OCI-LY7 (cell line): ENCODE results near the gene CEP76. TPM values are rescaled to one million over a fixed set of nuclear protein-coding genes. Genes with fewer than 3 reads are reported as not detected.

Experiments
- BruUV-seq: library from RNA; stranded (reverse); fragments of 400-500 nt; replicated peaks from 2 replicates; lab custom pipeline; 2021; lab: Mats Ljungman, UMichigan
- CTCF ChIA-PET: fragments of 300-600 bp; sonication (Branson Sonifier 250); formaldehyde crosslinking; loops from one replicate; lab custom pipeline; 2022; ENCODE audit warnings: antibody characterized with exemption; ENCODE audit not compliant: unreplicated experiment; lab: Charles Lee
- POLR2A ChIA-PET: fragments of 300-600 bp; sonication (Branson Sonifier 250); formaldehyde crosslinking; loops from one replicate; lab custom pipeline; 2022; ENCODE audit warnings: antibody characterized with exemption; lab: Charles Lee
- DNase-seq: peaks from one replicate; pipeline ENCODE4 v3.0.0-alpha.2; 2015; ENCODE audit warnings: low spot score
- H2AFZ ChIP-seq: fragments of 200-600 bp; sonication (generic), shearing (Covaris generic); 2 replicates; pipeline ENCODE4 v1.6.1; 2014; ENCODE audit warnings: mild to moderate bottlenecking, antibody characterized with exemption, low read length, moderate library complexity
- H3K27ac ChIP-seq: fragments of 200-600 bp; sonication (generic); 2 replicates; pipeline ENCODE4 v1.5.1; 2014; ENCODE audit warnings: mixed run types, low read depth, mild to moderate bottlenecking, moderate library complexity, low read length, inconsistent platforms; ENCODE audit not compliant: poor library complexity, severe bottlenecking
- H3K36me3 ChIP-seq: fragments of 200-600 bp; sonication (generic); 2 replicates; pipeline ENCODE4 v1.6.1; 2014; ENCODE audit warnings: mild to moderate bottlenecking, antibody characterized with exemption, low read length, moderate library complexity, mixed read lengths; ENCODE audit not compliant: insufficient read depth
- H3K4me1 ChIP-seq: fragments of 200-600 bp; sonication (generic); 2 replicates; pipeline ENCODE4 v1.5.1; 2014; ENCODE audit warnings: mild to moderate bottlenecking, low read length; ENCODE audit not compliant: insufficient read depth, poor library complexity, severe bottlenecking
- H3K4me2 ChIP-seq: fragments of 200-600 bp; sonication (generic); 2 replicates; pipeline ENCODE4 v1.6.1; 2014; ENCODE audit warnings: mild to moderate bottlenecking, low read length
- H3K4me3 ChIP-seq: fragments of 200-600 bp; sonication (generic); 2 replicates; pipeline ENCODE4 v1.5.1; 2014; ENCODE audit warnings: mild to moderate bottlenecking, low read depth, low read length; ENCODE audit not compliant: poor library complexity, severe bottlenecking
- H3K79me2 ChIP-seq: fragments of 200-600 bp; sonication (generic); 2 replicates; pipeline ENCODE4 v1.6.1; 2016; ENCODE audit warnings: low read depth, mild to moderate bottlenecking, low read length, moderate library complexity, mixed read lengths; ENCODE audit not compliant: insufficient read depth
- H3K9me2 ChIP-seq: fragments of 200-600 bp; sonication (generic); 2 replicates; pipeline ENCODE4 v1.6.1; 2016; ENCODE audit warnings: mild to moderate bottlenecking, low read length, mixed read lengths; ENCODE audit not compliant: insufficient read depth
- H3K9me3 ChIP-seq: fragments of 200-600 bp; sonication (generic); 2 replicates; pipeline ENCODE4 v1.6.1; 2014; ENCODE audit warnings: mild to moderate bottlenecking, mixed run types, low read length, mixed read lengths
- H4K20me1 ChIP-seq: fragments of 200-600 bp; sonication (generic); 2 replicates; pipeline ENCODE4 v1.6.1; 2014; ENCODE audit warnings: mild to moderate bottlenecking, antibody characterized with exemption, low read length, moderate library complexity, mixed read lengths; ENCODE audit not compliant: insufficient read depth
- EZH2phosphoT487 ChIP-seq: fragments of 200-600 bp; sonication (generic); IDR thresholded peaks from 2 replicates; pipeline ENCODE4 v1.6.1; 2018; ENCODE audit warnings: low read depth, borderline replicate concordance, mild to moderate bottlenecking, mixed run types, antibody characterized with exemption, low read length, moderate library complexity, mixed read lengths
- intact Hi-C: fragments of 100-400 bp; cut with micrococcal nuclease; formaldehyde crosslinking; loops from one replicate; pipeline ENCODE4 v1.10.0; 2022; ENCODE audit not compliant: unreplicated experiment
- total RNA-seq, 2 experiments: library from RNA; depleted of rRNA in 1 of 2; stranded (reverse); fragments of >200 nt in 1 of 2; shearing (Covaris generic) in 1 of 2; gene quantifications; 2 replicates each; pipeline ENCODE4 v1.2.3, GENCODE V29; 2014 to 2022
- TF ChIP-seq, protein P1 (sequence below): fragments of 200-600 bp; sonication (generic); conservative IDR thresholded peaks from 2 replicates; pipeline ENCODE4 v1.5.1; 2014; ENCODE audit warnings: mild to moderate bottlenecking, antibody characterized with exemption, low read length, moderate library complexity, mixed read lengths

The CEP76 gene
- total RNA-seq, 2 experiments from 2014 or later = 14.1 to 22.1 TPM

DNA sequence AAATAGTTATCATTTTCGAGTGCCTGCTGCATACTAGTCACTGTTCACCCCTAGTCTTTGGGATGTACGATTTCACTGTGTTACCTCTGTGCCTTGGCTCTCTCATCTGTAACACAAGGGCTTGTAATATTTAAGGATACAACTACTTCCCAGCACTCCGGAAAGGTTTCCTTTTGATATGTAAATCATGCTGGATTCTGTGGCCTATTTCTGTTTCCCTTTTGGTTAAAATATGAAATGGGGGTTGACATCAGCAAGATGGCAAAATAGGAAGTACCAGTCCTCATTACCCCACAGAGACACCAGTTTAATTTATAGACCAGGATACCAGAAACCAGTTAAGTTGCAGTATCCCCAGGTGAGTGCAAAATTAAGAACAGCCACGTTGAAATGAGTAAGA, 23.8 kb upstream of the CEP76 start:
- Histone ChIP-seq H3K4me2 (no peak overlapping the region), H4K20me1 (no peaks in the 10 kb centered on the region), H3K9me3 (no peaks in the 10 kb centered on the region), H3K9me2 (no peaks in the 10 kb centered on the region), H3K4me1 (peaks cover 8% of the 10 kb centered on the region), H2AFZ (no peak overlapping the region), H3K79me2 (no peaks in the 10 kb centered on the region), H3K27ac (no peak overlapping the region), H3K4me3 (no peak overlapping the region), H3K36me3 (peaks cover 62% of the 10 kb centered on the region)
- POLR2A ChIA-PET = no interaction called here
- intact Hi-C loops = loop anchor here (10.0 kb wide), 2 partner anchors 332 to 378 kb away; no protein-coding TSS in a partner anchor
- TF ChIP-seq, protein P1, sequence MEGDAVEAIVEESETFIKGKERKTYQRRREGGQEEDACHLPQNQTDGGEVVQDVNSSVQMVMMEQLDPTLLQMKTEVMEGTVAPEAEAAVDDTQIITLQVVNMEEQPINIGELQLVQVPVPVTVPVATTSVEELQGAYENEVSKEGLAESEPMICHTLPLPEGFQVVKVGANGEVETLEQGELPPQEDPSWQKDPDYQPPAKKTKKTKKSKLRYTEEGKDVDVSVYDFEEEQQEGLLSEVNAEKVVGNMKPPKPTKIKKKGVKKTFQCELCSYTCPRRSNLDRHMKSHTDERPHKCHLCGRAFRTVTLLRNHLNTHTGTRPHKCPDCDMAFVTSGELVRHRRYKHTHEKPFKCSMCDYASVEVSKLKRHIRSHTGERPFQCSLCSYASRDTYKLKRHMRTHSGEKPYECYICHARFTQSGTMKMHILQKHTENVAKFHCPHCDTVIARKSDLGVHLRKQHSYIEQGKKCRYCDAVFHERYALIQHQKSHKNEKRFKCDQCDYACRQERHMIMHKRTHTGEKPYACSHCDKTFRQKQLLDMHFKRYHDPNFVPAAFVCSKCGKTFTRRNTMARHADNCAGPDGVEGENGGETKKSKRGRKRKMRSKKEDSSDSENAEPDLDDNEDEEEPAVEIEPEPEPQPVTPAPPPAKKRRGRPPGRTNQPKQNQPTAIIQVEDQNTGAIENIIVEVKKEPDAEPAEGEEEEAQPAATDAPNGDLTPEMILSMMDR = no peak
- TF ChIP-seq EZH2phosphoT487 = no peak
- no TSS peak for BruUV-seq
- DNase-seq = no peak
- CTCF ChIA-PET = no interaction called here

DNA sequence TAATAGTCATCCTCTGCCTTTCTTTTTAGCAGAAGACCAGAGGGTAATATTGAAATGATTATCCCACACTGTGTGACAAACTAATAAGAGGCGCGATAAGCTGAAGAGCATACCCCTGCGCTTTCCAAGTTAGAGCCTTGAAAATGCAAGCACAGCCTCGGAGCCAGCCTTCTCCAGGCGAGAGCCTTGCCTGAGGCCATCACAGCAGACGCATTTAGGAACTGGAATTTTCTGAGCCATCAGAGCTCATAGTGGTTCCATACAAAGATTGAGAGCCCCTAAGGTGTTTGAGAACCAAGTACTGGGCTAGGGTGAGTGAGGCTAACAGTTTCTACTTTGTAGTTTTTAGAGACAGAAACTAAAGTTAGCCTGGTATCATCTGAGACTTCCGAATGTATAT, 20.2 kb upstream of the CEP76 start:
- CTCF ChIA-PET = no interaction called here
- intact Hi-C loops = loop anchor here (10.0 kb wide), 2 partner anchors 328 to 382 kb away; no protein-coding TSS in a partner anchor
- H4K20me1 ChIP-seq = no peaks in the 10 kb centered on the region
- H3K79me2 ChIP-seq = no peaks in the 10 kb centered on the region
- H3K36me3 ChIP-seq = peaks cover 90% of the 10 kb centered on the region
- POLR2A ChIA-PET = interaction anchor here (1.0 to 2.0 kb wide), 2 partner anchors 8 to 11 kb away, joined by 3 to 6 read pairs; no protein-coding TSS in a partner anchor
- peaks cover 8% of the 10 kb centered on the region for H3K4me1 ChIP-seq
- TF ChIP-seq EZH2phosphoT487 = no peak
- TF ChIP-seq, protein P1 = no peak
- no peak for DNase-seq
- H3K27ac ChIP-seq = no peak overlapping the region
- no peak overlapping the region for H3K4me3 ChIP-seq
- H3K9me3 ChIP-seq = no peaks in the 10 kb centered on the region
- no peak overlapping the region for H3K4me2 ChIP-seq
- no peaks in the 10 kb centered on the region for H3K9me2 ChIP-seq
- no peak overlapping the region for H2AFZ ChIP-seq
- no TSS peak for BruUV-seq

DNA sequence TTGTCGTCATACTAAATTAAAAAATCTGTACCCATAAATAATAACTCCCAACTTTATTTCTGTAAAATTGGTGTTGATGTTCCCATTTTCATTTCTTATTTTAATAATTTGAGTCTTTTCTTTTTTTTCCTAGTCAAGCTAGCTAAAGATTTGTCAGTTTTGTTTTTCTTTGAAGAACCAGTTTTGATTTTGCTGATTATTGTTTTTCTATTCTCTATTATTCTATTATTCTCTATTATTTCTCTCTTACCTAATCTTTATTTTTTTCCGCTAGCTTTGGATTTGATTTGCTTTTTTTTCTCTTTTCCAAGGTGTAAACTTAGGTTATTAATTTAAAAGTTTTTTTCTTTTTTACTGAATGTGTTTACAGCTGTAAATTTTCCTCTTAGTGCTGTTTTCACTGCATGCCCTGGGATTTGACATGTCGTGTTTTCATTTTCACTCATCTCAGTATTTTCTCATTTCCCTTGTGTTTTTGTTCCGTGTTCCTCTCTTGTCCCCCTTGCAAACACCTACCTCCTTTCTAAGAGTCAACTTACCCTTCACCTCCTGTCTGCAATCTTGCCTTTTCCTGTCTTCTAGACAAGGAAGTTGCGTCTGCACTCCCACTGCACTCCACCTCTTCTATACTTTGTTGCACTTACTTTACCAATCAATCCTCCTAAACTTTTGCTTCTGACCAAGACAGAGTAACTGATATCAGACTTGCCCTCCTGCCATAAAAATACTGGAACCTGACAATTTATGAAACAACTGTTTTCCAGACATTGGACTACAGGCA, 19.2 kb upstream of the CEP76 start:
- CTCF ChIA-PET = no interaction called here
- POLR2A ChIA-PET = interaction anchor here (0.6 to 1.4 kb wide), 4 partner anchors 23 to 219 kb away, joined by 3 read pairs; no protein-coding TSS in a partner anchor
- no peak for DNase-seq
- H2AFZ ChIP-seq = no peak overlapping the region
- BruUV-seq = no TSS peak
- peaks cover 5% of the 10 kb centered on the region for H3K4me1 ChIP-seq
- TF ChIP-seq, protein P1 = no peak
- no peak for TF ChIP-seq EZH2phosphoT487
- H3K79me2 ChIP-seq = no peaks in the 10 kb centered on the region
- peaks cover 4% of the 10 kb centered on the region; the same call in 1 of the 2 replicates for H4K20me1 ChIP-seq
- H3K36me3 ChIP-seq = peaks cover 91% of the 10 kb centered on the region
- H3K27ac ChIP-seq = no peak overlapping the region
- no peaks in the 10 kb centered on the region for H3K9me3 ChIP-seq
- no peak overlapping the region for H3K4me3 ChIP-seq
- intact Hi-C loops = loop anchor here (10.0 kb wide), 2 partner anchors 327 to 383 kb away; no protein-coding TSS in a partner anchor
- H3K9me2 ChIP-seq = no peaks in the 10 kb centered on the region
- H3K4me2 ChIP-seq = no peak overlapping the region
